ENCODE measurements around the gene OR51G2. TPM values are rescaled to one million over a fixed set of nuclear protein-coding genes. Genes with fewer than 3 reads are reported as not detected.
A peak's percentile ranks its signal among the peaks of the same experiment; 100 is the strongest.
"Not testable (repeated sequence)": the region's sequence is repeated elsewhere in the genome, so short reads cannot be mapped to it uniquely, and the experiment has no call there.

OR51G2 gene
- polyA plus RNA-seq (ENCODE audit: insufficient read length): not detected

- no peak for DNase-seq
These were observed at the start of gene OR51G2 for GRCh38 chr11:4919250-4919649. Gene OR51G2 (minus strand): TSS chr11:4919350. CDS start chr11:4915663, 3,687 bp downstream.

- peak; percentile 40 for DNase-seq
These were observed 43.7 kb upstream of the OR51G2 start for GRCh38 chr11:4962816-4963215.

- DNase-seq: no peak
These were observed 41.7 kb upstream of the OR51G2 start for GRCh38 chr11:4960877-4961276.

- no peak for DNase-seq
These were observed 38.2 kb upstream of the OR51G2 start for GRCh38 chr11:4957396-4957795.

- DNase-seq: not testable (repeated sequence)
These were observed 36.5 kb upstream of the OR51G2 start, which contains the start of gene OR51A2 for GRCh38 chr11:4955613-4956012. Gene OR51A2 (minus strand): TSS chr11:4955713. CDS start chr11:4955713, 0 bp downstream.

- no peak for DNase-seq
These were observed 28.4 kb upstream of the OR51G2 start, which contains the start of gene OR51A4 for GRCh38 chr11:4947505-4947904. Gene OR51A4 (minus strand): TSS chr11:4947605. CDS start chr11:4947100, 505 bp downstream.

GRCh38 chr11:4936745-4937144 is 17.6 kb upstream of the OR51G2 start:
- no peak for DNase-seq

GRCh38 chr11:4932751-4933150 is 13.6 kb upstream of the OR51G2 start:
- DNase-seq: no peak

GRCh38 chr11:4926608-4927007 is 7.5 kb upstream of the OR51G2 start:
- DNase-seq: no peak

GRCh38 chr11:4924239-4924638 is 5.1 kb upstream of the OR51G2 start, which contains the start of gene OR51G1:
Gene OR51G1 (minus strand): TSS chr11:4924339. CDS start chr11:4924339, 0 bp downstream.
- no peak for DNase-seq

GRCh38 chr11:4922304-4922703 is 3.2 kb upstream of the OR51G2 start:
- DNase-seq: no peak

GRCh38 chr11:4921796-4922195 is 2.6 kb upstream of the OR51G2 start:
- no peak for DNase-seq

- no peak for DNase-seq
These were observed 2.6 kb downstream of the OR51G2 start for GRCh38 chr11:4916581-4916980.

- no peak for DNase-seq
These were observed 15.7 kb downstream of the OR51G2 start, which contains the start of gene OR51A7 for GRCh38 chr11:4903484-4903883. Gene OR51A7 (plus strand): TSS chr11:4903783. CDS start chr11:4907370, 3,587 bp downstream.

- peak; percentile 19 for DNase-seq
These were observed 27.0 kb downstream of the OR51G2 start for GRCh38 chr11:4891996-4892640.

GRCh38 chr11:4890279-4890678 is 28.9 kb downstream of the OR51G2 start:
- no peak for DNase-seq

GRCh38 chr11:4887591-4887990 is 31.6 kb downstream of the OR51G2 start:
- no peak for DNase-seq

- DNase-seq: no peak
These were observed 33.0 kb downstream of the OR51G2 start for GRCh38 chr11:4886186-4886585.

- peak; percentile 21 for DNase-seq
These were observed 34.8 kb downstream of the OR51G2 start for GRCh38 chr11:4884361-4884760.

GRCh38 chr11:4882543-4882942 is 36.6 kb downstream of the OR51G2 start:
- DNase-seq: no peak

- no peak for DNase-seq
These were observed 37.2 kb downstream of the OR51G2 start, which contains the start of gene OR51T1 for GRCh38 chr11:4881860-4882500. Gene OR51T1 (plus strand): TSS chr11:4881900. CDS start chr11:4881900, 0 bp downstream.

- no peak for DNase-seq
These were observed 38.0 kb downstream of the OR51G2 start for GRCh38 chr11:4881188-4881587.

GRCh38 chr11:4865855-4866254 is 53.3 kb downstream of the OR51G2 start:
- DNase-seq: no peak

GRCh38 chr11:4863876-4864275 is 55.3 kb downstream of the OR51G2 start:
- DNase-seq: no peak

Data from hindlimb muscle (tissue), 1 donor.